ENCODE data around the gene HSF4.
A peak's percentile ranks its signal among the peaks of the same experiment; 100 is the strongest.

The HSF4 gene

DNA sequence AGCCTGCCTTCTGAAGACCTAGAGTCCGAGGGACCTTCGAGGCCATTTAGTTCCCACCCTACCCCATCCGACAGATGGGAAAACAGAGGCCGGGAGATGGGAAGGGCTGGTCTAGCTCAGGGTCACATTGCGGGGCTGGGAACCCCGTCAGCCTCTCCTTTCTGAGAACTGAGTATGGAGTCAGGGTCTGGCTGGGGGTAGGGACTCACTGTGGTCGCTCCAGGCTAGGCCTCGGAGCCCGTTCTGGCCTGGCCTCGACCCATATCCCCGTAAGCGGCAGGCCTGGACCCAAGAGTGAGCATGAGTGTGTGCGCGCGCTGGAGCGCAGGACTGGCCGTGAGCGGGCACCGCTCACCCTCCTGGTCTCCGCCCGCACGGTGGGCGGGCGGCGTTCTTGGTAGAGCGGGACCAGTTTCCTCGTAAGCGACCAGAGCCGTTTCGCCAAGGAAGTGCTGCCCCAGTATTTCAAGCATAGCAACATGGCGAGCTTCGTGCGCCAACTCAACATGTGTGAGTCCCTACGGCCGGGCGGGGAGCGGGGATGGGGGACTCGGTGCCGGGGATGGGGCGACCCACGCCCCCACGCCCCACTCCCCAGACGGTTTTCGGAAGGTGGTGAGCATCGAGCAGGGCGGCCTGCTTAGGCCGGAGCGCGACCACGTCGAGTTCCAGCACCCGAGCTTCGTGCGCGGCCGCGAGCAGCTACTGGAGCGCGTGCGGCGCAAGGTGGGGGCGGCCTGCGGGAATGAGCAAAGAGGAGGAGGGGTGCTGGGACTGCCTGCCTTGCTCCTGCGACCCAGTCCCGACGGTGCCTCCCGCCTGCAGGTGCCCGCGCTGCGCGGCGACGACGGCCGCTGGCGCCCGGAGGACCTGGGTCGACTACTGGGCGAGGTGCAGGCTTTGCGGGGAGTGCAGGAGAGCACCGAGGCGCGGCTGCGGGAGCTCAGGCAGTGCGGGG lies 855 bp downstream of the HSF4 start:
- no peak for DNase-seq (ENCODE audit: low spot score)

DNA sequence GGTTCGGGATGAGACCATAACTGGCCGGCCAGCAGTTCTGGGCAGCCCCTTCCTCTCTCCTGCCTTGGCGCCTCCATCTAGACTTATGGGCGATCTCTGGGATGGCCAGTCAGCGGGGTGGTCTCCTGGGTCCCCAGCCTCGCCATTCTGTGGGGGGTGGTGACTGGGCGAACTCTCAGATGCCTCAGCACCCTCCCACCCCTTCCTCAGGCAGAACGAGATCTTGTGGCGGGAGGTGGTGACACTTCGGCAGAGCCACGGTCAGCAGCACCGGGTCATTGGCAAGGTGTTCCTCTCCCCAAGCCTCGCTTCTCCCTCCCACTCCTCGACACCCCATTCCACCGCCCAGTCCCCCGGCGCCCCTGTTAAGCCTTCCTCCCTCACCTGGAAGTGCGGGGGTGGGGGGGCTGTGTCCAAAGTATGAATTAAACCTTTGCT lies 1.6 kb downstream of the HSF4 start:
- DNase-seq (ENCODE audit: low spot score), result no peak

DNA sequence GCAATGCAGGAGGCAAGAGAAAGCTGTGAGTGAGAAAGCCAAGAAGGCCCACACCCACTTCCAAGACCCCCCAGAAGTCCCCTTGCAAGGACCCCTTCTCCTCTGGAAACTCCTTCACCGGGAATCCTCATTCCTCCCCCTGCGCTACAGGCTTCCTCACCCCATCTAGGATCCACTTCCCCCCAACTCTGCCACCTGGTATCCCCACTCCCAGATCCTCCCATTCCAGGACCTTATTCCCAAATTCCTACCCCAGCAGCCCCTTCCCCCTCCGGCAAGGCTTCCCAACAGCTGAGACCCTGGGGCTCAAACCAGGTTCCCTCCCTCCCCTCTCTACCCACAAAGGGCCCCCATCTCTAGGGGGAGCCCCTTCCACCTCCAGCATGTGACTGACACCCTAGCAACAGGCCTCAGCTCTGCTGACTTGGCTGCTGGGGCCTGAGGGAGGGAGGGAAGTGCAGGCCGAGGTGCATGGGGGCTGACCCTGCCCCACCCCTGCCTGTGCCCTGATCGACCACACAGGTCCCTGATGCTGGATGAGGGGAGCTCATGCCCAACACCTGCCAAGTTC lies 2.1 kb downstream of the HSF4 start:
- DNase-seq (ENCODE audit: low spot score), result no peak

DNA sequence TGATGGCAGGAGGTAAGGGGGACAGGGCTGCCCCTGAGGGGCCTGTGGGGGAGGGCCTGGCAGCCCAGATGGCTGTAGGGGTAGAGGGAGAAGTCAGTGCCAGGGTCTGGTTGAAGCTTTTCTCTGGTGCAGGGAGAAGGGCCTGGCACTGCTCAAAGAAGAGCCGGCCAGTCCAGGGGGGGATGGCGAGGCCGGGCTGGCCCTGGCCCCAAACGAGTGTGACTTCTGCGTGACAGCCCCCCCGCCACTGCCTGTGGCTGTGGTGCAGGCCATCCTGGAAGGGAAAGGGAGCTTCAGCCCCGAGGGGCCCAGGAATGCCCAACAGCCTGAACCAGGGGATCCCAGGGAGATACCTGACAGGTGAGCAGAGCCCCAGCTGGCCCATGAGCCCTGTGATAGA lies 3.0 kb downstream of the HSF4 start:
- no peak for DNase-seq (ENCODE audit: low spot score)

DNA sequence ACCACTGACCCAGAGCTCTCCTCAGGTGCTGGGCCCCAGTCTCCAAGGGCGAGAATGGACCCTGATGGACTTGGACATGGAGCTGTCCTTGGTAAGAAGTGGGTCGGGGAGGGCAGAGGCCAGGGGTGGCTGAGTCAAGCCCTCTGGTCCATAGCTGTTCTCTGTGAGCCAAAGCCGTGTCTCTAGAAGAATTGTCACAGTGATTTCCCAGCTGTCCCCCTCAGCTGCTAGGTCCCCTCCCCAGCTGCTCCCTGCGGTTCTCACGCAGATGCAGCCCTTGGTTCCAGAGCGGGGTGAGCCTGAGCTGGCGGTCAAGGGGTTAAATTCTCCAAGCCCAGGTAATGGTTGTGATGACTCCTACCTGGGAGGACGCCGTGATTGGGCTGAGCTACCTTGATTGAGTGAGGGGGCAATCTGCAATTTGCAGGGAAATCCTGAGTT lies 4.5 kb downstream of the HSF4 start:
- no peak for DNase-seq (ENCODE audit: low spot score)

DNA sequence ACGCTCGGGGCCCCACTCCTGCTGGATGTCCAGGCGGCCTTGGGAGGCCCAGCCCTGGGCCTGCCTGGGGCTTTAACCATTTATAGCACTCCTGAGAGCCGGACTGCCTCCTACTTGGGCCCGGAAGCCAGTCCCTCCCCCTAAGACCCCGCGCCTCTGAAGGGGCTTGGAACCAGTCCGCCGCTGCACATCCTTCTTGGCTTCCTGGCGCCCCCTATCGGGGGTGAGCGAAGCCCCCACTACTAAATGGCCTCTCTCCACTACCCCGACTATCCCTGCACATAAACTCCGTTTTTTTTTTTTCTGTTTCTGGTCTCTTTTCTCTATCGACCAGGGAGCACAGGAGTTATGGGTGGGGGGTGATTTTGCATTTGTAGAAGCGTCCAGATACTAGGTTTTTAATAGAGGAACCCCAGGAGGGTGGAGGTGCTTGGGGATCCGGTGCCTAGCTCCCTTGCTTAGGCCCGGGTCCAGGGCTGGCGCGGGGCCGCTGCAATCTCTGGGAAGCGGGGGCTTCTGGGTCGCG lies 5.2 kb downstream of the HSF4 start:
- peak; percentile 88 for DNase-seq (ENCODE audit: low spot score)

DNA sequence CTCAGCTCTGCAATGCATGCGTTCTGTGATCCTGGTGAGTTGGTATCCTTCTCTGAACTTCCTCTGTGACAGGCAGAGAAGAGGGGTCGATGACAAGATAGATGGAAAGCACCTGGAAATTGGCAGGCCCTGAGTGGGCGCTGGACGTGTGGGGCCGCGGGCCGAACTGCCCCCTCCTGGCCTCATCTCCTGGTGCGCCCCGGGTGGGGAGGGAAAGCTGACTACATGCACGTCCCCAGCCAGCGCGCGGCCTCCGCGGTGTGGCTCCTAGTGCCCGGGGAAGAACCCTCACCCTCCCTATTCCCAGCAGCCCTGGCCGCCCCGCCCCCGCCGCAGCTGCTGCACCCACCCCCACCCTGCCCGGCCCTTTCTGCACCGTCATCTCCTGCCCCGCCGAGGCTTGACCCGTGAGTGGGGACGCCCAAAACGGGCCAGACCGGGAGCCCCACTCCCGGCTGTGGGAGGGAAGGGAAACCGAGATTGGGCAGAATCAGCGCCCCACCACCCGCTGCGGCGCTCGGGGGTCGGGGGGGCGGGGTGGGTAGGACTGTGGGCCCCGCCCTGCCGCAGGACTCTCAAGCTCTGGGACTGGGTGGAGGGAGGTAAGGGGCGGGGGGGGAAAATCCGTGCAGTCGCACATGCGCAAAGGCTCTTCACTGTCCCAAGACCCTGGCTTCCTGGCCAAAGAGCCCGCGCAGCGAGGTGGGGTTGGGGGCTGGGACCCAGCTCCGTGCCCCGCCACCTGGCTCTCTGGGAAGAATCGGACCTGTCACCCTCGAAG lies 5.8 kb downstream of the HSF4 start, which contains the start of gene NOL3:
TSS of gene NOL3 (plus strand) at position 371 of the 781 bp plus-strand sequence.
- DNase-seq (ENCODE audit: low spot score), result peak; percentile 92

DNA sequence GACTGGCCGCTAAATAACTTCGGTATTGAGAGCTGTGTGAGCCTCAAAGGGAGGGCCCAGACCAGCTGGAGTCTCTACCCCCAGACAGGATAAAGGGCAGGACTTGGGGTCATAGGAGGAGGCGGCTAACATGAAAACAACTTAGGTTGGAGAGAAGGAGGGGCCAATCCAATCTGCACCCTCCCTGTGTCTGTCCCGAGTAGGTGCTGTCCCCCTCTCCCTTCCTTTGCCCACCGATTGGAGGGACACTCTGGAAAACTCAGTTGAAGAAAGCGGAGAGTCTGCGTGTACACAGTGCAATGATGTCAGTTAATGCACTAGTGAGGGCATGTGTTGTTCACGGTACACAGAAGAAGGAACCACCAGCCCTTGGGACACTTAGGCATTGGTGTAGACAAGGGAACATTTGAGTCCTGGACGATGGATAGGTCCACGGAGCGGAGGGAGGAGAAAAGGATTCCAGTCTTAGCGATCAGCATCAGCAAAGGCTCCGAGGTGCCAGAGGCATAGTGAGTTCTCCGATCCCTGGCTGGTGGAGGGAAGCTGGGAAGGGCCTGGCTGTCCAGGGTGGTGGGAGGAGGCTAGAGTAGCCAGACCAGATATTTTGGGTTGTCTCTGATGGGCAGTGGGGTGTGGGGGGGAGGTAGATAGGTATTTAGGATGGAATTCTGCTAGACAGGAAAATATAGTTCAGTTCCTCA lies 6.6 kb downstream of the HSF4 start:
- no peak for DNase-seq (ENCODE audit: low spot score)

DNA sequence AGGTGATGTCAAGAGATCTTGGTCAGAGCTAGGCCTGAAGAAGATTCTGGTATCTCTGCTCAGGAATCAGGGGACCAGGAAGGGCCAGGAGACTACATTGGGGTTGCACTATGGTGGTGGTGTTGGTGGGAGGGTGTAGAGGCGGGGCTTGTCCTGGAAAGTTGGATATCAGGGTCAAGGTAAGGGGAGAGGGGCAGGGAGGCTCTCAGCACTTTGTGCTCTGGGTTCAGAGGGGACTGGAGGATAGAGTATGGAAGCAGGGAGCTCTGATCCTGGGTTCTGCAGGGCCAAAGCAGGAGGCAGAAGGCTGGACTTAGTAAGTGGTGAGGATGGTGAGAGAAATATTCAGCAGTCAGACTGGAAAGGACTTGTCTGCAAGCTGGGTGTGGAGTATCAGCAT lies 8.8 kb downstream of the HSF4 start:
- DNase-seq (ENCODE audit: low spot score), result no peak

DNA sequence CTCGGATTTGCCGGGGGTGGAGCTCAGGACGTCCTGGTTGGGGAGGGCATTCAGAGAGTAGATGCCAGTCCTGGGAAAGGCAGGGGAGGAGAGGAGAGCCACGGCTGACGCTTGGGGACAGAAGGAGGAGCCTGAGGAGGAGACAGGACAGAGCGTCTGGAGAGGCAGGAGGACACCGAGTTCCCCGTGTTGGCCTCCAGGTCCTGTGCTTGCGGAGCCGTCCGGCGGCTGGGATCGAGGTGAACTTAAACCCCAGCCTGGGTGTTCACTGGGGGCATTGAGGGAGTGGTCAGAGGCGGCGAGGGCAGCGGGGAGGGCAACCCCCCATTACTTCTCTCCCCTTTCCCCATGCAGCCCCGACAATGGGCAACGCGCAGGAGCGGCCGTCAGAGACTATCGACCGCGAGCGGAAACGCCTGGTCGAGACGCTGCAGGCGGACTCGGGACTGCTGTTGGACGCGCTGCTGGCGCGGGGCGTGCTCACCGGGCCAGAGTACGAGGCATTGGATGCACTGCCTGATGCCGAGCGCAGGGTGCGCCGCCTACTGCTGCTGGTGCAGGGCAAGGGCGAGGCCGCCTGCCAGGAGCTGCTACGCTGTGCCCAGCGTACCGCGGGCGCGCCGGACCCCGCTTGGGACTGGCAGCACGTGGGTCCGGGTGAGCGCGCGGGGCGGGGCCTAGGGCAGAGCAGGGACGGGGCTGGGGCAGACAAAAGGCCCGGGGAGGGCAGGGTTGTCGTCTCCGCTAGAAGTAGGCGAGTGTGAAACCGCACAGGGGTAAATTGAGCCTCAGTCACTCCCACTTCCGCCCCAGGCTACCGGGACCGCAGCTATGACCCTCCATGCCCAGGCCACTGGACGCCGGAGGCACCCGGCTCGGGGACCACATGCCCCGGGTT lies 9.5 kb downstream of the HSF4 start:
- peak; percentile 80 for DNase-seq (ENCODE audit: low spot score)

DNA sequence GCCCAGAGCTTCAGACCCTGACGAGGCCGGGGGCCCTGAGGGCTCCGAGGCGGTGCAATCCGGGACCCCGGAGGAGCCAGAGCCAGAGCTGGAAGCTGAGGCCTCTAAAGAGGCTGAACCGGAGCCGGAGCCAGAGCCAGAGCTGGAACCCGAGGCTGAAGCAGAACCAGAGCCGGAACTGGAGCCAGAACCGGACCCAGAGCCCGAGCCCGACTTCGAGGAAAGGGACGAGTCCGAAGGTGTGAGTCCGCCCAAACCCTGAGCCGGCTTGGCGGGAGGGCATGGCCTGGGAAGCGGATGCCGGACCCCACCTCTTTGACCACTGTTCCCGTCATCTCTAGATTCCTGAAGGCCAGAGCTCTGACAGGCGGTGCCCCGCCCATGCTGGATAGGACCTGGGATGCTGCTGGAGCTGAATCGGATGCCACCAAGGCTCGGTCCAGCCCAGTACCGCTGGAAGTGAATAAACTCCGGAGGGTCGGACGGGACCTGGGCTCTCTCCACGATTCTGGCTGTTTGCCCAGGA lies 10.2 kb downstream of the HSF4 start:
- DNase-seq (ENCODE audit: low spot score), result no peak

DNA sequence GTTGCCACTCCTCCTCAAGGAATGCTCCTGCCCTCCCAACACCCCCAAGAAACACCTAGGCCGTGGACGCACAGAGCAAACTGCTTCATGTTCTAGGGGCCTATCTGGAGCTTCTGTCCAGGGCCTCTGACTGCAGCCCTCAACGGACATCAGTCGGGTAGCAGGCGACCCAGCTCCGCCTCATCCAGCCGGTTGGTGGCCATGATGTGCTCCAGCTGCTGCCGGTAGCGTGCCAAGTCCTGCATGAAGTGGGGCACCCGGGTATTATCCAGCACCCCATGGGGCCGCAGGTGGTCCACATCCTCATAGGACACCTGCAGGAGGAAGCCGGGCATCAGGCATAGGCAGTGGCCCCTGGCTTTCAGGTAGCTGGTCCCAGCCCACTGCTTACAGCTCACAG lies 12.1 kb downstream of the HSF4 start:
- no peak for DNase-seq (ENCODE audit: low spot score)

DNA sequence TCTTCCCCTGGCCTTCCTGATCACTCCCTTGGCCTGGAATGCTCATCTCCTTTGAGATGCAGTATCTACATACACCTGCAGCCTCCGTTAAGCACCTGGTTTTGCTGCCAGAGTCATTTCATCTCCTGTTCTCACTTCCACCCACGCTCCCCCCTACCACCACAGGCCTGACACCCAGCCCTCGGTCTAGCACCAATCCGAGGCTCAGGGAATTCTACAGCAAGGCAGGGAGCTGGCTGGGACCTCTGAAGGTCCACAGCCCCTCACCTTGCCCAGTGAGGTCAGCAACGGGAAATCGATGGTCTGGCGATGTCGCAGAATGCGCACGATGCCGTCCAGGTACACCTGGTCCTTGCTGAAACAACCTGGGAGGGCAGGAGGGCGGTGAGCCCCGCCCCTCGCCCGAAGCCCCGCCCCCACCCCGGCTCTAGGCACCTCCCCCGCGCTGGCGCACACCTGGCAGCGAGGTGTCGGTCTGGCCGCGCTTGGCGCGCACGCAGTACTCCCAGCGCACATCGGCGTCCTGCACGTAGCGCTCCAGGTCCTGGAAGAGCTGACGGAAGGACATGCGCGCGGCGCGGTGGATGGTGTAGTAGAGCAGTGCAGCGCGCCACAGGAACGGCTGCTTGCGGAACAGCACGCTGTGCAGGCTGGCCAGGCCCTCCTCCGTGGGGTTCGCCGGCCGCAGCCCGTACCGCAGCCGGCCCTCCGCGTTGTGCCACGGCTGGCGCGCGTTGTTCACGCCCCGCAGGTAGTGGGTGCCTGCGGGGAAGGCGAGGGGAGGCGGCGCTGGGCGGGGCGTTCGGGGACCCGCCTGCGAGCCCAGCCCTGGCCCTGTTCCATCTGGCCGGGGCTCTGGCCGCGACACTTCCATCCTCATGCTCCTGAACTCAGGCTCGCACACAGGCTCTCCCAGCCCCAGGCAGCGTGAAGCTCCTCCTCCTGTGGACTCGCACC lies 13.5 kb downstream of the HSF4 start:
- DNase-seq (ENCODE audit: low spot score), result no peak

DNA sequence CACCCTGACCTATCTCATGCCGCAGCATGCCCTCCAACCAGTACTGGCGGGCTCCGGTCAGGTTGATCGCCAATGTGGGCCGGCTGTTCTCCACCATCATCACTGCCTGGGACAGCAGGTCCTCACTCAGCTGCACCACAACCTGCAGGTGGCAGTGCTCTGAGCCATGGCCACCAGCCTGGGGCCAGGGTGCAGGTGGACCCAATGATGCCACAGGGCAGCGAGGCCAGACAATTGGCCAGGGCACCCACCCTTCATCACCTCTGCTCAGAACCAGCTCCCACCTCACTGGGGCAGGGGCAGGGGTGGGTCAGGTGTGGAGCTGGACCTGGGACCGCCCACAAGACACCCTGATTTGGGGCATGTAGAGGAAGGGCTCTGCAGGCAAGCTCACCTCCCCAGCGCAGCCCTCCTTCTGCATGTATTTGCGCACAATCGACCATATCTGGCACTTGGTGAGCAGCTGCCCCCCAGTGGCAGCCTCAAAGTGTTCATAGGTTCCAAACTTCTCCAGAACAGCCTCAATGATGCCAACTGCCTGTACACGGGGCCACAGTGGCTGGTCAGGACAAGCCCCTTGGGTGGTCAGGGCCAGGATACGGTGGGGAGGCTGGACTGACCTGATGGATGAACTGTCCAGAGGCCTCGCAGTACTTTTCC lies 15.0 kb downstream of the HSF4 start:
- no peak for DNase-seq (ENCODE audit: low spot score)

DNA sequence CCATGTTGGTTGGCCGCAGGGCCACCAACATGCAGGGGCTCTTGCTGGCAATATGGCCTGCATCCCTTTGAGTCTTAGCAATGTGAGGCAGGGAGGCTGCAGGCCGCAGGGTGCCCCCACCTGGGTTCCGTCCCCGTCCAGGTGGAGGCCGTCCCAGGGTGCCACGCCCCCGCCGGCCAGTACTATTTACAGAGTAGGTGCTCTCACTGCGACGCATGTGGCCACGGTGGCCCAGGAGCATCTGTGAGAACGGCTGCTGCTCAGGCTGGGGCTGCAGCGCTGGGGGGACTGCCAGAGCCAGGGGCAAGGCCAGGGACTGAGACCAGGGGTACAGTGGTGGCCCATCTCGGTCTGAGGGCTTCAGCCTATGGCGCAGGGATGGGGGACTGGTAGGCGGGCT lies 15.6 kb downstream of the HSF4 start:
- no peak for DNase-seq (ENCODE audit: low spot score)

DNA sequence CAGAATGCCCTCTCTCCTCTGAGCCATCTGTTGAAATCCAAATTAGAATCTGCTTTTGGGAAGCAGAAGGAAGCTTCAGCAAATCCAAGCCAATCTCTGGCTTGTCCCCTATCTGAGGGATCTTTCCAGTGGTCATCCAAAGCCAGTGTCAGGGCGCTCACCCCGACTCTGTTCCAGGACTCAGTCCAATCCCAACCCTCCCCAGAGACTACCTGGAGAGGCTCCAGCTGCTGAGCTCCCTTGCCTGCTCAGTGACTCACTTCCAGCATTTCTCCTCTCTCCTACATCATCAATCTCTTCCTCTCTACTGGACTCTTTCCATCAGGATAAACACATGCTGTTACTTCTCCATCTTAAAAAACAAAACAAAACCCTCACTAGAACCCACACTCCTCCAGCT lies 16.8 kb downstream of the HSF4 start:
- DNase-seq (ENCODE audit: low spot score), result no peak

DNA sequence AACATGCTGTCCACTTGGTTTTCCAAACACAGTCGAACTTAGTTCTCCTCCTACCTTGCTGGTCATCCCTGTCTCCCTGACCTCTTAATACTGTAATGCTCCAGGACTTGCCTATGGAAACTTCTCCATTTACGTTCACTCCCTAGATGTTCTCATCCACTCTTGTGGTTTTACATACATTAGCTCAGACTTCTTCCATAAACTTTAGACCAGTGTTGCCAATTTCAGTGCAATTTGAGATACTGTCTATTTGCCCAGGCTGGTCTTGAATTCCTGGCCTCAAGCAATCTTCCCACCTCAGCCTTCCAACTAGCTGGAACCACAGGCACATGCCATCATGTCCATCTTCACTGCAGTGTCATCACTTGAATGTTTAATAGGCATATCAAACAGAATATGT lies 17.7 kb downstream of the HSF4 start:
- no peak for DNase-seq (ENCODE audit: low spot score)

DNA sequence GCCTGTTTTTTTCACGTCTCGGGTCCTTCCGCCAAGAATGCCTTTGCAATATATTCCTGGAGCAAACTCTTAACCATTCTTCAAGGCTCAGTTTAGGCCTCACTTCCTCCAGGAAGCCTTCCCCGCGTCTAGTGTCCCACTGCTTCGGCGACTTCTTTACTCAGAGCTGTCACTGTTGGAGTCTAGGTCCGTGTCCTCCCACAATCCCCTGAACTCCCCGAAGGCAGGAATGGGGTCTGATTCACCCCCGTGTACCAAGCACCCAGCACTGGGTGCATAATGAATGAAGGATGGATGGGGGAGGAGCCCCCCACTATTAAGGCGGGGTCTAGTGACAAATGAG lies 18.7 kb downstream of the HSF4 start:
- DNase-seq (ENCODE audit: low spot score), result no peak

Measured in SK-N-DZ (cell line).